ENCODE measurements around the gene MCEMP1.

DNA sequence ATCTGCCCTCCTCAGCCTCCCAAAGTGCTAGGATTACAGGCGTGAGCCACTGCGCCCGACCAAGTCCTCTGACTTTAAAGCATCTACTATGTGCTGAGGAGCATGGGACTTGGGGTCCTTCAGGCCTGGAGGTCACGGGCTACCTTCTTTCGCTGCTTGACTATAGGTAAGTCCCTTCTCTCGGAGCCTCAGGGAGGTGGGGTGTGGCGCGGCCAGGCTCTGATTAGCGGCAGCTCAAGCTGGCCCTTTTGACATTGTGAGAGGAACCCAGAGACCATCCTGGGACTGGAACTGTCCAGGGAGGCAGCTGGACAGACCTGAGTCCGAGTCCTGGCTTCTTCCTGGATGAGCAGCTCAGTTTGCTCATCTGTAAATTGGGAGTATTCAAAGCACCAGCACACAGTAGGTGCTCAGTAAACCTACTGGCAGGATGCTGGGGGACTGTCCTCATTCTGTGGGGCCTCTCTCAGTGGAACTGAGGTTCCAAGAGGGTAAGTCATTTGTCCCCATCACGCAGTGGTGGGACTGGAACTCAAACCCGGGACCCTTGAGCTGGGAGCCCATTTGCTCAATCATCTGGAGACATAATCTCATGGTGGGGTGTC lies 24.3 kb downstream of the MCEMP1 start:
- TF ChIP-seq POLR2AphosphoS5 (IDR thresholded peaks at IDR 0.05; ENCODE audit: low read depth, low read length), result no peak
- no peak for TF ChIP-seq SIN3A (IDR thresholded peaks at IDR 0.05; ENCODE audit: borderline replicate concordance, insufficient read depth, low read length)
- TF ChIP-seq, protein P1, sequence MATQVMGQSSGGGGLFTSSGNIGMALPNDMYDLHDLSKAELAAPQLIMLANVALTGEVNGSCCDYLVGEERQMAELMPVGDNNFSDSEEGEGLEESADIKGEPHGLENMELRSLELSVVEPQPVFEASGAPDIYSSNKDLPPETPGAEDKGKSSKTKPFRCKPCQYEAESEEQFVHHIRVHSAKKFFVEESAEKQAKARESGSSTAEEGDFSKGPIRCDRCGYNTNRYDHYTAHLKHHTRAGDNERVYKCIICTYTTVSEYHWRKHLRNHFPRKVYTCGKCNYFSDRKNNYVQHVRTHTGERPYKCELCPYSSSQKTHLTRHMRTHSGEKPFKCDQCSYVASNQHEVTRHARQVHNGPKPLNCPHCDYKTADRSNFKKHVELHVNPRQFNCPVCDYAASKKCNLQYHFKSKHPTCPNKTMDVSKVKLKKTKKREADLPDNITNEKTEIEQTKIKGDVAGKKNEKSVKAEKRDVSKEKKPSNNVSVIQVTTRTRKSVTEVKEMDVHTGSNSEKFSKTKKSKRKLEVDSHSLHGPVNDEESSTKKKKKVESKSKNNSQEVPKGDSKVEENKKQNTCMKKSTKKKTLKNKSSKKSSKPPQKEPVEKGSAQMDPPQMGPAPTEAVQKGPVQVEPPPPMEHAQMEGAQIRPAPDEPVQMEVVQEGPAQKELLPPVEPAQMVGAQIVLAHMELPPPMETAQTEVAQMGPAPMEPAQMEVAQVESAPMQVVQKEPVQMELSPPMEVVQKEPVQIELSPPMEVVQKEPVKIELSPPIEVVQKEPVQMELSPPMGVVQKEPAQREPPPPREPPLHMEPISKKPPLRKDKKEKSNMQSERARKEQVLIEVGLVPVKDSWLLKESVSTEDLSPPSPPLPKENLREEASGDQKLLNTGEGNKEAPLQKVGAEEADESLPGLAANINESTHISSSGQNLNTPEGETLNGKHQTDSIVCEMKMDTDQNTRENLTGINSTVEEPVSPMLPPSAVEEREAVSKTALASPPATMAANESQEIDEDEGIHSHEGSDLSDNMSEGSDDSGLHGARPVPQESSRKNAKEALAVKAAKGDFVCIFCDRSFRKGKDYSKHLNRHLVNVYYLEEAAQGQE (IDR thresholded peaks at IDR 0.05; ENCODE audit: insufficient read depth in 1 of 2, low read depth in 2 of 2, low read length in 2 of 2), result no peak

Measured in PFSK-1 (cell line).